Suprapubic skin (tissue), 4 donors: ENCODE data around the gene CTRL.

ENCODE experiments used
- EP300 ChIP-seq: sonication (generic); formaldehyde crosslinking; IDR thresholded peaks from one replicate; pipeline ENCODE4 v1.6.1; 2017; ENCODE audit warnings: antibody characterized with exemption
- POLR2AphosphoS5 ChIP-seq, 3 donors: sonication (generic); formaldehyde crosslinking; IDR thresholded peaks; one replicate each; pipeline ENCODE4 v1.6.1; 2017; ENCODE audit warnings: antibody characterized with exemption in 3 of 3
- TF ChIP-seq, protein P1 (sequence below), 2 donors: fragments of 200-600 bp in 1 of 2; fragments of 450-650 bp in 1 of 2; sonication (generic) in 1 of 2; IDR thresholded peaks; one replicate each; pipeline ENCODE4 v1.5.1; 2016 to 2019; ENCODE audit warnings: antibody characterized with exemption in 2 of 2, mild to moderate bottlenecking in 1 of 2, moderate library complexity in 1 of 2

DNA sequence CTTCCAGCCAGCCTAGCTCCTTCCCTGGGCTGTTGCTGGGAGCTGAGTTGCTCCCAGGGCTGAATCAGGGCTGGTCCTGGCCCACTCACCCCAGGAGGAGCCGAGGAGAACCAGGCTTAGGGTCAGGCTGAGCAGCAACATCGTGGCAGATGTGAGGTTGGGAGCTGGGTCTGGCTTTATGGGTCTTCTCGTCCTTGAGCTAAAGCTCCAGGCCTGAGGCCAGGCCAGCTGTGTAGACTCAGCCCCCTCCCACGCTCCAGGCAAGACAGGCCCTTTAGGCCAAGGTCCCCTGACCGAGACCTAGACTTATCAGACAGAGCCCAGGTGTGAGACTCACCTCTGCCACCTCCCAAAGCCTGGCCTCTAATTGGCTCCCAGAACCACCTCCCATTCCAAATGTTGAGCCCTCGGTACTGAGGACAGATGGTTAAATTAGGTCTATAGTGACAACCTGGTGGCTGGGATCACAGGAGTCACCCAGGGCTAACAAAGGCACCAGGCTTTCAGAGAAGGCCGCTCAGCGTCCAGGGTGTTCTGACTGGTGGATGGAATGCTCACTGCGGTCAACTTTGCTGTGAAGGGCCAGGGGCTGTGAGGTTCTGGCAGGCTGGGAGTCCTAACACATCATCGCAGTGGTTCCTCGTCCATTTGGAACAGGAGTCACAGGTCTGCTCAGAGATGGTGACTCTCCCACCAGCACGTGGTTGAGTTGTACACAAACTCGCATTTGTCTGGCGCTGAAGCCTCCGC lies at the start of gene CTRL:
- TF ChIP-seq EP300 (no peak), POLR2AphosphoS5 (IDR thresholded peaks at IDR 0.05) (no peak)
- TF ChIP-seq, protein P1, sequence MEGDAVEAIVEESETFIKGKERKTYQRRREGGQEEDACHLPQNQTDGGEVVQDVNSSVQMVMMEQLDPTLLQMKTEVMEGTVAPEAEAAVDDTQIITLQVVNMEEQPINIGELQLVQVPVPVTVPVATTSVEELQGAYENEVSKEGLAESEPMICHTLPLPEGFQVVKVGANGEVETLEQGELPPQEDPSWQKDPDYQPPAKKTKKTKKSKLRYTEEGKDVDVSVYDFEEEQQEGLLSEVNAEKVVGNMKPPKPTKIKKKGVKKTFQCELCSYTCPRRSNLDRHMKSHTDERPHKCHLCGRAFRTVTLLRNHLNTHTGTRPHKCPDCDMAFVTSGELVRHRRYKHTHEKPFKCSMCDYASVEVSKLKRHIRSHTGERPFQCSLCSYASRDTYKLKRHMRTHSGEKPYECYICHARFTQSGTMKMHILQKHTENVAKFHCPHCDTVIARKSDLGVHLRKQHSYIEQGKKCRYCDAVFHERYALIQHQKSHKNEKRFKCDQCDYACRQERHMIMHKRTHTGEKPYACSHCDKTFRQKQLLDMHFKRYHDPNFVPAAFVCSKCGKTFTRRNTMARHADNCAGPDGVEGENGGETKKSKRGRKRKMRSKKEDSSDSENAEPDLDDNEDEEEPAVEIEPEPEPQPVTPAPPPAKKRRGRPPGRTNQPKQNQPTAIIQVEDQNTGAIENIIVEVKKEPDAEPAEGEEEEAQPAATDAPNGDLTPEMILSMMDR (IDR thresholded peaks at IDR 0.05) = no peak
